Breast epithelium (tissue), 4 donors: ENCODE results near the gene FAM177A1. TPM values are rescaled to one million over a fixed set of nuclear protein-coding genes. Genes with fewer than 3 reads are reported as not detected.

Experiments used
- DNase-seq, 2 donors: peaks; one replicate each; pipeline ENCODE4 v3.0.0-alpha.2; 2019; ENCODE audit warnings: low spot score in 2 of 2
- H3K27ac ChIP-seq, 2 donors: fragments of 200-600 bp; sonication (generic) in 1 of 2; one replicate each; pipeline ENCODE4 v1.5.1; 2016 to 2019; ENCODE audit warnings: mild to moderate bottlenecking in 1 of 2
- H3K27me3 ChIP-seq, 2 donors: fragments of 200-600 bp; sonication (generic) in 1 of 2; one replicate each; pipeline versions ENCODE4 v1.5.1 to v1.6.0; 2017 to 2019; ENCODE audit warnings: control low read depth in 1 of 2, mild to moderate bottlenecking in 1 of 2
- H3K36me3 ChIP-seq: fragments of 200-600 bp; one replicate; pipeline ENCODE4 v1.5.1; 2019
- H3K4me1 ChIP-seq, 2 donors: fragments of 200-600 bp; sonication (generic); one replicate each; pipeline ENCODE4 v1.5.1; 2016 to 2019; ENCODE audit warnings: control low read depth in 1 of 2
- H3K4me3 ChIP-seq, 3 donors: fragments of 200-600 bp; sonication (generic); 1 replicate in 2 of 3; 2 replicates in 1 of 3; pipeline ENCODE4 v1.5.1; 2016 to 2019; ENCODE audit warnings: mild to moderate bottlenecking in 3 of 3, moderate library complexity in 2 of 3
- H3K9me3 ChIP-seq, 2 donors: fragments of 200-600 bp; sonication (generic) in 1 of 2; one replicate each; pipeline ENCODE4 v1.5.1; 2016 to 2019; ENCODE audit warnings: control low read depth in 1 of 2
- POLR2A ChIP-seq: fragments of 450-650 bp; IDR thresholded peaks from one replicate; pipeline ENCODE4 v1.6.1; 2016; ENCODE audit warnings: antibody characterized with exemption, mild to moderate bottlenecking, moderate library complexity
- POLR2AphosphoS5 ChIP-seq, 3 donors: sonication (generic); formaldehyde crosslinking; IDR thresholded peaks; one replicate each; pipeline ENCODE4 v1.6.1; 2017; ENCODE audit warnings: antibody characterized with exemption in 3 of 3
- intact Hi-C: fragments of 100-400 bp; cut with DNase I; formaldehyde crosslinking; loops from one replicate; pipeline ENCODE4 v1.15.1; 2023; ENCODE audit warnings: low total_unique reads
- total RNA-seq, 3 donors: library from RNA; depleted of rRNA; stranded (reverse); fragments of >200 nt; gene quantifications; one replicate each; pipeline ENCODE4 v1.1.0, GENCODE V29; 2016
- TF ChIP-seq, protein P1 (sequence below), 3 donors: fragments of 450-650 bp; IDR thresholded peaks; one replicate each; pipeline ENCODE4 v1.5.1; 2016 to 2017; ENCODE audit warnings: antibody characterized with exemption in 3 of 3, mild to moderate bottlenecking in 3 of 3, moderate library complexity in 3 of 3

Gene FAM177A1
- total RNA-seq = 10 to 100 TPM; 34.4 to 54.0 (median 47.2) TPM

DNA sequence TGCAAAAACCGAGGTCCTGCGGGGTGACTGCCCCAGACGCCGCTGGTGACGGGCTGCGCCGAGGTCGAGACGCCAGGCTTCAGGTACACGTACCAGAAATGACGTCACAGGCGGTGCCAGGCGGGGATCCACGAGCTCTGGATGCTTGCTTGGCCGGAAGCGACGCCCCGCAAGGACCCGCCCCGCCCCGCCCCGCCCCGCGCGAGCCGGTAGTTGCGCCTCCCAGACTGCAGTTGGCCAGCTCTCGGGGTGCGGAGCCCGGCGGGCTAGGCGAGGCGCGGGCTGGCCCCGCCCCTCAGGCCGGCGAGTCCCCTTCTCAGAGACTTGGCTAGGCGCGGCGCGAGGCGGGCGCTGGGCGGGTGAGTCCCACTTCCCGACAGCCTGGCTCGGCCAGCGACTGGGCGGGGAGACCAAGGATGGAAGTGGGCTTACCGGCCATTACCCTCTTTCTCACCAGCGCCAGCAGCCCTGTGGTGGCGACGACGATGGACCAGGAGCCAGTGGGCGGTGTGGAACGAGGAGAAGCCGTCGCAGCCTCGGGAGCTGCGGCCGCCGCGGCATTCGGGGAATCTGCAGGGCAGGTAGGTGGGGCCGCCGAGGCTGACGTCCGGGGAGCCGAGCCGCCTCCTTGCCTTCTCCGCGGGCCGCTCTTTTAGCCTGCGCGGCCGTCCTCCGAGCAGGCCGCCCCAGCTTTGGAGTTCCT lies at the start of gene FAM177A1:
TSS of gene FAM177A1 (plus strand) at position 225 of the 703 bp plus-strand sequence. CDS start at position 417, 192 bp downstream.
- intact Hi-C loops = no loop called here

GRCh38 chr14:34997762-34998161 lies 48.3 kb upstream of the FAM177A1 start:
- Histone ChIP-seq H3K27ac (no peak overlapping the region), H3K4me3 (no peak overlapping the region), H3K4me1 (no peaks in the 10 kb centered on the region), H3K27me3 (no peaks in the 10 kb centered on the region), H3K9me3 (no peaks in the 10 kb centered on the region), H3K36me3 (no peaks in the 10 kb centered on the region)
- DNase-seq = no peak
- TF ChIP-seq POLR2AphosphoS5 (IDR thresholded peaks at IDR 0.05) (no peak), POLR2A (no peak)
- TF ChIP-seq, protein P1, sequence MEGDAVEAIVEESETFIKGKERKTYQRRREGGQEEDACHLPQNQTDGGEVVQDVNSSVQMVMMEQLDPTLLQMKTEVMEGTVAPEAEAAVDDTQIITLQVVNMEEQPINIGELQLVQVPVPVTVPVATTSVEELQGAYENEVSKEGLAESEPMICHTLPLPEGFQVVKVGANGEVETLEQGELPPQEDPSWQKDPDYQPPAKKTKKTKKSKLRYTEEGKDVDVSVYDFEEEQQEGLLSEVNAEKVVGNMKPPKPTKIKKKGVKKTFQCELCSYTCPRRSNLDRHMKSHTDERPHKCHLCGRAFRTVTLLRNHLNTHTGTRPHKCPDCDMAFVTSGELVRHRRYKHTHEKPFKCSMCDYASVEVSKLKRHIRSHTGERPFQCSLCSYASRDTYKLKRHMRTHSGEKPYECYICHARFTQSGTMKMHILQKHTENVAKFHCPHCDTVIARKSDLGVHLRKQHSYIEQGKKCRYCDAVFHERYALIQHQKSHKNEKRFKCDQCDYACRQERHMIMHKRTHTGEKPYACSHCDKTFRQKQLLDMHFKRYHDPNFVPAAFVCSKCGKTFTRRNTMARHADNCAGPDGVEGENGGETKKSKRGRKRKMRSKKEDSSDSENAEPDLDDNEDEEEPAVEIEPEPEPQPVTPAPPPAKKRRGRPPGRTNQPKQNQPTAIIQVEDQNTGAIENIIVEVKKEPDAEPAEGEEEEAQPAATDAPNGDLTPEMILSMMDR (IDR thresholded peaks at IDR 0.05) = no peak
- intact Hi-C loops = loop anchor here (2.0 kb wide), 1 partner anchor 39 kb away; no protein-coding TSS in a partner anchor

More for the DNA sequence above, at the start of gene FAM177A1:
- Histone ChIP-seq H3K4me3 (peak within 1 kb of the TSS; percentile 81 to 92 (median 88)), H3K36me3 (no peaks in the 10 kb centered on the region), H3K4me1 (peaks cover 0 to 4% of the 10 kb centered on the region in 2 donors), H3K27ac (peak within 1 kb of the TSS; percentile 98 to 99), H3K9me3 (no peaks in the 10 kb centered on the region), H3K27me3 (no peaks in the 10 kb centered on the region)
- DNase-seq = peak; percentile 97 to 99
- TF ChIP-seq POLR2AphosphoS5 (IDR thresholded peaks at IDR 0.05) = peak; percentile 66 to 93 (median 74)
- TF ChIP-seq POLR2A = peak; percentile 56
- TF ChIP-seq, protein P1 (IDR thresholded peaks at IDR 0.05) = peak in 1 of 3 donors; percentile 6

DNA sequence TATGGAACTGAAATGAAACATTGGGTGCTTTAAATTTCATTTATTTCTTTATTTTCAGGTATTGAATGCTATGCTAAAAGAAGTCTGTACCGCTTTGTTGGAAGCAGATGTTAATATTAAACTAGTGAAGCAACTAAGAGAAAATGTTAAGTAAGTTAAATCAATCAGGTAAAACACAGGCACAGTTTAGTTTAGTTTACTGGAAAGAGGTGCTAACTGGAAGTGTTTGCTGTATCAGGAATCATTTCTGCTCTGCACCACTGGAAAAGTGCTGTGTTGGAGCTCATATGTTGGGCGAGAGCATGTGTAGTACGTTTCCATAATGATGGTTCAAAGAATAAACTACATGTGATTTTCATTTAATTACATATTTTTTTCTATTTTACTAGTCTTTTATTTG lies 46.6 kb upstream of the FAM177A1 start:
- H3K36me3 ChIP-seq = no peaks in the 10 kb centered on the region
- H3K27me3 ChIP-seq = no peaks in the 10 kb centered on the region
- H3K4me3 ChIP-seq = no peak overlapping the region
- DNase-seq = no peak
- TF ChIP-seq, protein P1 (IDR thresholded peaks at IDR 0.05) = no peak
- TF ChIP-seq POLR2A (no peak), POLR2AphosphoS5 (IDR thresholded peaks at IDR 0.05) (no peak)
- H3K9me3 ChIP-seq = no peaks in the 10 kb centered on the region
- H3K27ac ChIP-seq = no peak overlapping the region
- no peaks in the 10 kb centered on the region for H3K4me1 ChIP-seq
- intact Hi-C loops = loop anchor here (2.0 kb wide), 1 partner anchor 37 kb away; no protein-coding TSS in a partner anchor

GRCh38 chr14:35001621-35002020 lies 44.5 kb upstream of the FAM177A1 start:
- no peak for DNase-seq
- Histone ChIP-seq H3K4me1 (no peaks in the 10 kb centered on the region), H3K4me3 (no peak overlapping the region), H3K27me3 (no peaks in the 10 kb centered on the region), H3K9me3 (no peaks in the 10 kb centered on the region), H3K27ac (no peak overlapping the region), H3K36me3 (no peaks in the 10 kb centered on the region)
- TF ChIP-seq, protein P1 (IDR thresholded peaks at IDR 0.05) = no peak
- TF ChIP-seq POLR2A (no peak), POLR2AphosphoS5 (IDR thresholded peaks at IDR 0.05) (no peak)
- intact Hi-C loops = no loop called here

DNA sequence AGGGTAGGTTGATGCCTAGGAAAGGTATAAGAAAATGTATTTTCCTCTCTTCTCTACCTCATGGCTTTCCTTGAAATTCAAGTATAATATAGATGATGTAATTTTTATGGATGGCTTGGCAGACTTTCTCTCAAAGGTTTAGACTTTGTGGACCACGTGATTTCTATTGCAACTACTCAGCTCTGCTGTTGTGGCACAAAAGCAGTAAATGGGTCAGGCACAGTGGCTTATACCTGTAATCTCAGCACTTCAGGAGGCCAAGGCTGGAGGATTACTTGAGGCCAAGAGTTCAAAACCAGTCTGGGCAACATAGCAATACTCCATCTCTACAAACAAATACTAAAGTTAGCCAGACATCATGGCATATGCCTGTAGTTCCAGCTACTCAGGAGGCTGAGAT lies 41.2 kb upstream of the FAM177A1 start:
- no peaks in the 10 kb centered on the region for H3K27me3 ChIP-seq
- H3K36me3 ChIP-seq = no peaks in the 10 kb centered on the region
- no peak for DNase-seq
- H3K4me1 ChIP-seq = no peaks in the 10 kb centered on the region
- H3K9me3 ChIP-seq = no peaks in the 10 kb centered on the region
- intact Hi-C loops = no loop called here
- no peak overlapping the region for H3K27ac ChIP-seq
- no peak overlapping the region for H3K4me3 ChIP-seq
- TF ChIP-seq POLR2AphosphoS5 (IDR thresholded peaks at IDR 0.05) (no peak), POLR2A (no peak)
- TF ChIP-seq, protein P1 (IDR thresholded peaks at IDR 0.05) = no peak
